PC-3 (cell line): ENCODE data around the gene METTL8.

Experiments
- EZH2 ChIP-seq: fragments of 300-600 bp; sonication (generic); IDR thresholded peaks from one replicate; pipeline ENCODE4 v1.6.1; 2017; ENCODE audit warnings: antibody characterized with exemption, mild to moderate bottlenecking, low read length; ENCODE audit not compliant: unreplicated experiment
- EZH2phosphoT487 ChIP-seq: fragments of 300-600 bp; sonication (generic); IDR thresholded peaks from 2 replicates; pipeline ENCODE4 v1.6.1; 2018; ENCODE audit warnings: mild to moderate bottlenecking, antibody characterized with exemption, low read length, borderline replicate concordance
- TF ChIP-seq, protein P1 (sequence below): fragments of 300-600 bp; sonication (generic); conservative IDR thresholded peaks from 2 replicates; pipeline ENCODE4 v1.5.1; 2017; ENCODE audit warnings: antibody characterized with exemption, low read depth, mild to moderate bottlenecking, low read length

DNA sequence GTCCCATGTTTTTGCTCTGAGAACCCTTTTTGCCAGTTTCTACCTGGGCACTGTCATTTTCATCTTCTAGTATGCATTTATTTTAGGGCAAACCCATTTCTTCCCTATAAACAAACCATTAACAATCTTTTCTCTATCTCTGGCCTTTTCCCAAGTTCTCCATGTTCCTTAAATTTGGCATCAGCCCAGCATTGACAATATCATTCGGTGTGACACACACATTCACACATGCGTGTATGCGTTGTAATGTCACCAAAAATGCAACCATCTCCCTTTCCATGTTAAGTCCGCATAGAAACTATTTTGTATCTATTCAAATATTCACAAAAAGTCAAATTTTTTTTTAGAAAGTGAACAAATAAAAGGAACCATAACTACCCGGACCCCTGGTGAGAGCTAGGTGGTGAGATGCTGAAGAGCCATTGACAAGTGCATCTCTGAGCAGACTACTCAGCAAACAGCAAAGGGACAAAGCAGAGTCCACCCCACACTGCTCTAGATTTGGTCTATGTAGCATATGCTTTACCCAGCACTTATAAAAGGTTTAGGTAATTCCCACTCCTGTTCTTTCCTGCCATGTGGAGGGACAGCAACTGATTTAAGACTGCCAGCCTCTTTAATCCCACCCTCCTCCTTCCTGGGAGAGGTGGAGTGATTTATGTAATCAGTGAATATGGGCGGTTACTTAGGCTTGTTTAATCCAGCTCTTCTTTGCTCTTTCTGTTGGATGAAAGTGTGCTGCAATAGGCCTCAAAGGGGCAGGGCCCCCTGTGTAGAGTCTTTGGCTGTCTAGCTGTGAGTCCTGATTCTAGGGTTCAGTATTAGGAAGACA is 124.1 kb downstream of the METTL8 start:
- TF ChIP-seq, protein P1, sequence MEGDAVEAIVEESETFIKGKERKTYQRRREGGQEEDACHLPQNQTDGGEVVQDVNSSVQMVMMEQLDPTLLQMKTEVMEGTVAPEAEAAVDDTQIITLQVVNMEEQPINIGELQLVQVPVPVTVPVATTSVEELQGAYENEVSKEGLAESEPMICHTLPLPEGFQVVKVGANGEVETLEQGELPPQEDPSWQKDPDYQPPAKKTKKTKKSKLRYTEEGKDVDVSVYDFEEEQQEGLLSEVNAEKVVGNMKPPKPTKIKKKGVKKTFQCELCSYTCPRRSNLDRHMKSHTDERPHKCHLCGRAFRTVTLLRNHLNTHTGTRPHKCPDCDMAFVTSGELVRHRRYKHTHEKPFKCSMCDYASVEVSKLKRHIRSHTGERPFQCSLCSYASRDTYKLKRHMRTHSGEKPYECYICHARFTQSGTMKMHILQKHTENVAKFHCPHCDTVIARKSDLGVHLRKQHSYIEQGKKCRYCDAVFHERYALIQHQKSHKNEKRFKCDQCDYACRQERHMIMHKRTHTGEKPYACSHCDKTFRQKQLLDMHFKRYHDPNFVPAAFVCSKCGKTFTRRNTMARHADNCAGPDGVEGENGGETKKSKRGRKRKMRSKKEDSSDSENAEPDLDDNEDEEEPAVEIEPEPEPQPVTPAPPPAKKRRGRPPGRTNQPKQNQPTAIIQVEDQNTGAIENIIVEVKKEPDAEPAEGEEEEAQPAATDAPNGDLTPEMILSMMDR, result no peak
- TF ChIP-seq EZH2, result no peak
- no peak for TF ChIP-seq EZH2phosphoT487
